GM13977 (cell line): Measurements from ENCODE around the gene PDGFD.

Source experiments
- DNase-seq: peaks from one replicate; pipeline ENCODE4 v3.0.0; 2012; ENCODE audit warnings: low spot score
- CTCF ChIP-seq: IDR thresholded peaks from 2 replicates; pipeline ENCODE4 v1.5.1; 2012; ENCODE audit warnings: mild to moderate bottlenecking, control low read depth; ENCODE audit not compliant: insufficient read depth; ENCODE audit errors: extremely low read depth, missing control alignments
- in situ Hi-C: fragments of 300-500 bp; cut with MboI; formaldehyde crosslinking; loops from one replicate; pipeline ENCODE4 v1.12.0; 2022; ENCODE audit warnings: low sequenced_read_pairs, low pct_unique_long_range_greater_than_20kb, mixed read lengths, inconsistent platforms; ENCODE audit not compliant: unreplicated experiment

PDGFD gene

GRCh38 chr11:103967985-103968384 is 196.0 kb downstream of the PDGFD start:
- in situ Hi-C loops, result no loop called here
- DNase-seq, result no peak
- TF ChIP-seq CTCF, result no peak

- in situ Hi-C loops, result no loop called here
Measured at GRCh38 chr11:103964390-103964789, 199.6 kb downstream of the PDGFD start.

GRCh38 chr11:103963648-103964047 is 200.3 kb downstream of the PDGFD start:
- no peak for DNase-seq
- in situ Hi-C loops, result no loop called here

More at GRCh38 chr11:103964390-103964789, 199.6 kb downstream of the PDGFD start:
- no peak for DNase-seq
- TF ChIP-seq CTCF, result no peak

GRCh38 chr11:103961010-103961409 is 202.9 kb downstream of the PDGFD start:
- in situ Hi-C loops, result no loop called here
- no peak for DNase-seq
- TF ChIP-seq CTCF, result no peak

More at GRCh38 chr11:103963648-103964047, 200.3 kb downstream of the PDGFD start:
- no peak for TF ChIP-seq CTCF

- in situ Hi-C loops, result no loop called here
- TF ChIP-seq CTCF, result no peak
Measured at GRCh38 chr11:103960108-103960507, 203.8 kb downstream of the PDGFD start.

GRCh38 chr11:103959279-103959942 is 204.5 kb downstream of the PDGFD start:
- peak; percentile 62 for DNase-seq
- in situ Hi-C loops, result no loop called here
- TF ChIP-seq CTCF, result no peak

More at GRCh38 chr11:103960108-103960507, 203.8 kb downstream of the PDGFD start:
- no peak for DNase-seq
